HepG2 (cell line): ENCODE data around the gene PTMA. TPM values are rescaled to one million over a fixed set of nuclear protein-coding genes. Genes with fewer than 3 reads are reported as not detected.

Source experiments
- ATF7 ChIP-seq, 2 experiments: fragments of 450-650 bp in 1 of 2; sonication (generic) in 1 of 2; formaldehyde crosslinking in 1 of 2; IDR thresholded peaks; 2 replicates each; pipeline versions ENCODE4 v1.4.0 to v1.6.1; 2016 to 2020; ENCODE audit warnings: antibody characterized with exemption in 1 of 2, mild to moderate bottlenecking in 1 of 2, missing genetic modification reagents in 1 of 2
- DMAP1 ChIP-seq: IDR thresholded peaks from 2 replicates; pipeline ENCODE4 v1.6.1; 2016
- HNRNPK ChIP-seq: fragments of 200-400 bp; formaldehyde crosslinking; IDR thresholded peaks from 2 replicates; pipeline ENCODE4 v1.6.1; 2018; ENCODE audit warnings: low read length, low read depth, moderate library complexity, mild to moderate bottlenecking; ENCODE audit not compliant: poor library complexity, severe bottlenecking
- MBD4 ChIP-seq: IDR thresholded peaks from 2 replicates; pipeline ENCODE4 v1.6.1; 2012; ENCODE audit warnings: low read length, inconsistent platforms, borderline replicate concordance
- MLLT10 ChIP-seq: sonication (generic); formaldehyde crosslinking; IDR thresholded peaks from 2 replicates; pipeline ENCODE4 v1.4.0; 2020; ENCODE audit warnings: missing genetic modification reagents
- MNT ChIP-seq: fragments of 450-650 bp; IDR thresholded peaks from 2 replicates; pipeline ENCODE4 v1.6.1; 2016
- MXI1 ChIP-seq: IDR thresholded peaks from 3 replicates; pipeline ENCODE4 v1.6.1; 2012; ENCODE audit warnings: low read depth, low read length, inconsistent platforms, borderline replicate concordance
- NKX3-1 ChIP-seq: sonication (generic); formaldehyde crosslinking; IDR thresholded peaks from 2 replicates; pipeline ENCODE4 v1.5.0; 2020; ENCODE audit warnings: missing genetic modification reagents
- RORA ChIP-seq: sonication (generic); formaldehyde crosslinking; IDR thresholded peaks from 2 replicates; pipeline ENCODE4 v1.5.0; 2020; ENCODE audit warnings: mild to moderate bottlenecking, missing genetic modification reagents, moderate library complexity
- SRF ChIP-seq: IDR thresholded peaks from 2 replicates; pipeline ENCODE4 v1.6.1; 2011; ENCODE audit warnings: mild to moderate bottlenecking, low read depth, low read length, moderate library complexity
- TMF1 ChIP-seq: sonication (generic); formaldehyde crosslinking; IDR thresholded peaks from 2 replicates; pipeline ENCODE4 v1.8.1; 2022; ENCODE audit warnings: low read depth, missing genetic modification reagents
- ZNF275 ChIP-seq: sonication (generic); formaldehyde crosslinking; IDR thresholded peaks from 2 replicates; pipeline ENCODE4 v1.8.0; 2022; ENCODE audit warnings: missing genetic modification reagents, mild to moderate bottlenecking, inconsistent platforms, borderline replicate concordance
- ZNF30 ChIP-seq: sonication (generic); formaldehyde crosslinking; IDR thresholded peaks from 2 replicates; pipeline ENCODE4 v1.5.0; 2020; ENCODE audit warnings: mild to moderate bottlenecking, missing genetic modification reagents
- ZNF468 ChIP-seq: sonication (generic); formaldehyde crosslinking; IDR thresholded peaks from 2 replicates; pipeline ENCODE4 v1.8.0; 2022; ENCODE audit warnings: mild to moderate bottlenecking, moderate library complexity, missing genetic modification reagents
- ZNF510 ChIP-seq: sonication (generic); formaldehyde crosslinking; IDR thresholded peaks from 2 replicates; pipeline ENCODE4 v1.4.0; 2020; ENCODE audit warnings: low read depth, mild to moderate bottlenecking, missing genetic modification reagents
- ZNF709 ChIP-seq: sonication (generic); formaldehyde crosslinking; IDR thresholded peaks from 2 replicates; pipeline ENCODE4 v1.5.0; 2020; ENCODE audit warnings: mild to moderate bottlenecking, missing genetic modification reagents
- ZNF766 ChIP-seq: sonication (generic); formaldehyde crosslinking; IDR thresholded peaks from 2 replicates; pipeline ENCODE4 v1.5.0; 2020; ENCODE audit warnings: missing genetic modification reagents, borderline replicate concordance
- ZNF775 ChIP-seq: sonication (generic); formaldehyde crosslinking; IDR thresholded peaks from 2 replicates; pipeline ENCODE4 v1.4.0; 2020; ENCODE audit warnings: missing genetic modification reagents, mild to moderate bottlenecking, moderate library complexity, borderline replicate concordance
- polyA plus RNA-seq, 8 experiments: library from polyadenylated mRNA; depleted of rRNA in 3 of 8; stranded (reverse) in 7 of 8; unstranded in 1 of 8; fragments of >200 nt; fragmentation: Illumina TruSeq in 4 of 8; extraction: Trizol in 4 of 8; gene quantifications; 2 replicates each; pipeline versions ENCODE4 v1.2.1 to v1.2.3, GENCODE V29; 2011 to 2016; ENCODE audit warnings: low read depth in 4 of 8, missing spikeins in 1 of 8, mixed read lengths in 1 of 8; ENCODE audit not compliant: insufficient read depth in 1 of 8
- total RNA-seq, 5 experiments: library from RNA; depleted of rRNA; stranded (reverse); fragments of >200 nt; fragmentation: Illumina TruSeq; extraction: Trizol; gene quantifications; 2 replicates each; pipeline ENCODE4 v1.2.3, GENCODE V29; 2016; ENCODE audit warnings: low read depth in 1 of 5
- TF ChIP-seq, protein P1 (sequence below): IDR thresholded peaks from 2 replicates; pipeline ENCODE4 v1.6.1; 2016; ENCODE audit warnings: mild to moderate bottlenecking
- TF ChIP-seq, protein P2 (sequence below): IDR thresholded peaks from 2 replicates; pipeline ENCODE4 v1.6.1; 2016
- TF ChIP-seq, protein P3 (sequence below): sonication (generic); formaldehyde crosslinking; IDR thresholded peaks from 2 replicates; pipeline ENCODE4 v1.5.0; 2020; ENCODE audit warnings: missing genetic modification reagents

Gene PTMA
- total and polyA plus RNA-seq, 2 of the 13 experiments (the other 11 are each of a cell fraction or from before 2014, with no cell fraction given) = 190 to 1,086 TPM

GRCh38 chr2:231706731-231707624 lies 1.3 kb upstream of the PTMA start (continued):
- TF ChIP-seq, protein P1, sequence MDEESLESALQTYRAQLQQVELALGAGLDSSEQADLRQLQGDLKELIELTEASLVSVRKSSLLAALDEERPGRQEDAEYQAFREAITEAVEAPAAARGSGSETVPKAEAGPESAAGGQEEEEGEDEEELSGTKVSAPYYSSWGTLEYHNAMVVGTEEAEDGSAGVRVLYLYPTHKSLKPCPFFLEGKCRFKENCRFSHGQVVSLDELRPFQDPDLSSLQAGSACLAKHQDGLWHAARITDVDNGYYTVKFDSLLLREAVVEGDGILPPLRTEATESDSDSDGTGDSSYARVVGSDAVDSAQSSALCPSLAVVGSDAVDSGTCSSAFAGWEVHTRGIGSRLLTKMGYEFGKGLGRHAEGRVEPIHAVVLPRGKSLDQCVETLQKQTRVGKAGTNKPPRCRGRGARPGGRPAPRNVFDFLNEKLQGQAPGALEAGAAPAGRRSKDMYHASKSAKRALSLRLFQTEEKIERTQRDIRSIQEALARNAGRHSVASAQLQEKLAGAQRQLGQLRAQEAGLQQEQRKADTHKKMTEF (CRISPR knock-in tag) = peak; percentile 63
- TF ChIP-seq MNT = no peak
- TF ChIP-seq MXI1 = peak; percentile 61; the same call in 1 of the 3 replicates
- TF ChIP-seq ZNF510 (CRISPR knock-in tag) = no peak
- peak; percentile 99 for TF ChIP-seq DMAP1 (CRISPR knock-in tag)
- no peak for TF ChIP-seq NKX3-1 (CRISPR knock-in tag)
- TF ChIP-seq, protein P2, sequence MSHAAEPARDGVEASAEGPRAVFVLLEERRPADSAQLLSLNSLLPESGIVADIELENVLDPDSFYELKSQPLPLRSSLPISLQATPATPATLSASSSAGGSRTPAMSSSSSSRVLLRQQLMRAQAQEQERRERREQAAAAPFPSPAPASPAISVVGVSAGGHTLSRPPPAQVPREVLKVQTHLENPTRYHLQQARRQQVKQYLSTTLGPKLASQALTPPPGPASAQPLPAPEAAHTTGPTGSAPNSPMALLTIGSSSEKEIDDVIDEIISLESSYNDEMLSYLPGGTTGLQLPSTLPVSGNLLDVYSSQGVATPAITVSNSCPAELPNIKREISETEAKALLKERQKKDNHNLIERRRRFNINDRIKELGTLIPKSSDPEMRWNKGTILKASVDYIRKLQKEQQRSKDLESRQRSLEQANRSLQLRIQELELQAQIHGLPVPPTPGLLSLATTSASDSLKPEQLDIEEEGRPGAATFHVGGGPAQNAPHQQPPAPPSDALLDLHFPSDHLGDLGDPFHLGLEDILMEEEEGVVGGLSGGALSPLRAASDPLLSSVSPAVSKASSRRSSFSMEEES (CRISPR knock-in tag) = peak; percentile 35
- TF ChIP-seq ZNF709 (CRISPR knock-in tag) = peak; percentile 82
- no peak for TF ChIP-seq HNRNPK
- TF ChIP-seq ZNF468 (CRISPR knock-in tag) = no peak
- no peak for TF ChIP-seq SRF
- no peak for TF ChIP-seq ATF7 (IDR thresholded peaks at IDR 0.05)
- peak; percentile 19; the same call in 1 of the 2 replicates for TF ChIP-seq ATF7 (CRISPR knock-in tag; IDR thresholded peaks at IDR 0.05)
- no peak for TF ChIP-seq RORA (CRISPR knock-in tag)
- TF ChIP-seq ZNF775 = no peak
- no peak for TF ChIP-seq MBD4
- TF ChIP-seq MLLT10 (CRISPR knock-in tag) = no peak
- TF ChIP-seq, protein P3, sequence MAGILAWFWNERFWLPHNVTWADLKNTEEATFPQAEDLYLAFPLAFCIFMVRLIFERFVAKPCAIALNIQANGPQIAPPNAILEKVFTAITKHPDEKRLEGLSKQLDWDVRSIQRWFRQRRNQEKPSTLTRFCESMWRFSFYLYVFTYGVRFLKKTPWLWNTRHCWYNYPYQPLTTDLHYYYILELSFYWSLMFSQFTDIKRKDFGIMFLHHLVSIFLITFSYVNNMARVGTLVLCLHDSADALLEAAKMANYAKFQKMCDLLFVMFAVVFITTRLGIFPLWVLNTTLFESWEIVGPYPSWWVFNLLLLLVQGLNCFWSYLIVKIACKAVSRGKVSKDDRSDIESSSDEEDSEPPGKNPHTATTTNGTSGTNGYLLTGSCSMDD (CRISPR knock-in tag) = no peak
- peak; percentile 66; the same call in 1 of the 2 replicates for TF ChIP-seq ZNF275 (CRISPR knock-in tag)
- TF ChIP-seq ZNF766 (CRISPR knock-in tag) = no peak
- TF ChIP-seq ZNF30 (CRISPR knock-in tag) = peak; percentile 91
- TF ChIP-seq TMF1 (CRISPR knock-in tag) = no peak
